Hippocampal formation (tissue), 2 donors: ENCODE measurements around the gene ABHD12.
"Not testable (repeated sequence)": the region's sequence is repeated elsewhere in the genome, so short reads cannot be mapped to it uniquely, and the experiment has no call there.

Source experiments
- DNase-seq, 2 donors: peaks; one replicate each; lab custom pipeline; 2025; lab: John Stamatoyannopoulos, UW

Gene ABHD12

DNA sequence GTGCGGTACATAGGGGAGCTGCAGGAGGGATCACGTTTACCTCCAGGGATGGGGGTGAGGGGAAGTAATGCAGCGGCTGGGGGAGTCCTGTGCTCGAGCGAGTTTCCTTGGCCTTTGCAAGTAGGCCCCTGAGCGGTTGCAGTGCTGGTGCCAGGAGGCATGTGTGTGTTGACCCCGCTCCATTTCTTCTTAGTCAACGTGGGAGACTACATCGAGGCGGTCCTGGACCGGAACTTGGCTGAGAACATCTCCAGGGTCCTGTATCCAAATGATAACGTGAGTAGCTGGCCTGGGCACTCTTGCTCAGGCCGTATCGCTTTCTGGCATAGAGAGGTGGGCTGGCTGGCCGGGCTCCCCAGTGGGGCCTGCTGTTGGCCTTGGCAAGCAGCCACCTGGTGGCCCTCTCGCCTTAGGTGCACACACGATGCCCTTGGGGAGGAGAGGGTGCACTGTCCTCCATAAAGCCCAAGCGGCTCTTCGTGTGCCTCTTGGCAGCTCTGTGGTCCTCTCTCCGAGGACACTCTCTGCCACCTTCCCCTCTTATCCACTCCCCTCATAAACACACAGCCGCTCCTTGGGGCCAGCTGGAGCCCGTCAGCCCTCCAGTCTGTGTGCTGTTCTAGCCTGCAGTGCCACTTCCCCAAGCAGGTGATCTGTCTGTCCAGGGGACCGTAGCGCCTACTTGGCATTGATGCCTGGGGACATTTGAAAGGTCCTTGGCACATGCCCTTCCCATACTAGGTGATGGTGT is 113.4 kb downstream of the ABHD12 start:
- DNase-seq, result no peak

- DNase-seq, result no peak
These were observed 114.0 kb downstream of the ABHD12 start for GRCh38 chr20:25276533-25277050.

GRCh38 chr20:25275813-25276532 is 114.7 kb downstream of the ABHD12 start:
- DNase-seq, result no peak

DNA sequence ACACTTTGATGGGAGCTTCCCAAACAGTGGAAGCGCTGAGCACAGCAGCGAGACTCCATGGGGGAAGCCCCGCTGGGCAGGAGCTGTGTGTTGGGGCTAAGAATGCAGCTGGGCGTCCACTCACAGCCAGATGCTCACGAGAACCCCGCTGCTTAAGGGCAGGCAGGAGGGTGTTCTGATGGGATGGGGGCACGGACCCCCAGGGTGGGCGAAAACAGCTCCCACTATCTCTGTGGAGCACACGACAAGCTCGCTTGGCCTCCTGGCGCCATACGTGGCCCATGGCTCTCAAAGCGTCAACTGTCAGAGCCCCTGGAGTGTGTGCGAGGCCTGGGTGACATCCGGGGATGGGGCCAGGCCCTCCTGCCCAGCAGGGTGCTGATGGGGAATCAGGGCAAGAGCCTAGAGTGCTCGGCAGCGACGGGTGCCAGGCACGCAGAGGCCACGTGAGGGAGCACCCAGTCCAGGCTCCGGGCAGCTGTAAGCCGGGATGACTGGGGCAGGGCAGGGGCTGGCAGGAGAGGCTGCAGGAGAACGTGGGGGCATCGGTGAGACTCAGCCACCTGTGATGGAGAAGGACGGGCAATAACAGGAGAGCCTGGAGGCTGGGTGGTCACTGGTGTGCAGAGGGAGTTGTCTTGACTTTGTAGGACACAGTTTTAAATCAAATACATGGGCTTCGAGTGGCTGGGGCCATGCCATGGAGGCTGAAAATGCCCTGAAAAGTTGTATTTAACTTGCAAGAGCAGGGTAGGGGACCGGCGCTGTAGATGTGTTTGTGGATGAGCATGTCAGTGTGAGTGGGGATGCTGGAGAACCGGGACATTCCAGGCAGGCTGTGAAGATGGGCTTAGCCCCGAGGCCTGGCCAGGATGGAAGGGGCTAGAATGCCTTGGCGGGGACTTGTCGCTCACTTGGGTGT is 115.5 kb downstream of the ABHD12 start:
- no peak for DNase-seq

DNA sequence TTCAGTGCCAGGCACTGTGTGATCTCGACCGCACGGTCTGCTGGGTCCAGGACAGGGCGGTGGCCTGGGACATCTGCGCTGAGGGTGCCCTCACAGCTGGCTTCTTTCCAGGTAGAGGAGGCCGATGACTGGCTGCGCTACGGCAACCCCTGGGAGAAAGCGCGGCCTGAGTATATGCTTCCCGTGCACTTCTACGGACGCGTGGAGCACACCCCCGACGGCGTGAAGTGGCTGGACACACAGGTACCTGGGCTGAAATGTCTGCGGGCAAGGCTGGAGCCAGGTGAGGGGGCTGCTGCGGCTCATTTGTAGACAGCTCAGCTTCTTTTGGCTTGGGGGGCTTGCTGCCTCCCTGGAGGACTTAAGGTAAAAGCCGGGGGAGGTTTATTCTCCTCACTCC is 116.2 kb downstream of the ABHD12 start:
- DNase-seq, result no peak

- DNase-seq, result peak; percentile 41 to 56
These were observed 116.9 kb downstream of the ABHD12 start for GRCh38 chr20:25273541-25274358.

- peak in 1 of 2 donors; percentile 45 for DNase-seq
These were observed 117.6 kb downstream of the ABHD12 start for GRCh38 chr20:25273046-25273445.

DNA sequence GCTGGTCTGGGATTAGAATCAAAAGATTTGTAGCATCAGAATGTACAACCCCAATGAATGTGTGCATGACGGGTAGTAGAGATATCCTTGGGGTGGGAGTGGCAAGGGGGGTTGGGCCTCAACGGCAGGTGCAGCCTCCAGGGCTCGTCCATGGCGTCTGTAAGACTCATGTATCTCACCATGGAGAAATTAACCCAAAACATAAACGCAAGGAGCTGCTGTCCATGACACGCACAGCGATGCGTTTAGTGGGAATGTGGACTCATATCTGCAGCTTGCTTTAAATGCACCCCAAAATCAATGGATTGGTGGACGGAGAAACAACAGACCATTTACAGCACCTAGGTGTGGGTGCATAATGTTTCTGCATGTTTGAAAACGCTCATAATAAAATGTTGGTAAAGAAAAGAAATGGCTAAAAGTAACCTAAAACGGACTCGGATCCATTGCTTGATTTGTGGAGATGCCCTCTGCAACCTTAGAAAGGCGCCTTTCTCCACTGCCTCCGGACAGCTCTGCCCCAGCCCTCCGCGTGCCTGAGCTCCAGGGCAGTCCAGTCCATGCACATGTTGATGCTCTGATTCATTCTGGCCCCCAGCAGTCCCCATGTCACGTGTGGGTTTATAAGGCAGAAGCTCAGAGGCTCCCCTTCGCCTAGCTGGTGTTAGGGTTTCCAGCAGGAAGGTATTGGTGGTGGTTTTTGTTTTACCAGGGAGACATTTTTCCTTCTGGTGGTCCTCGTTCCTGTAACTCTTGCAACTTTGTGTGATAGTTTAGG is 118.2 kb downstream of the ABHD12 start:
- no peak for DNase-seq

GRCh38 chr20:25271486-25272222 is 119.0 kb downstream of the ABHD12 start:
- no peak for DNase-seq

GRCh38 chr20:25270829-25271251 is 119.8 kb downstream of the ABHD12 start:
- DNase-seq, result no peak

DNA sequence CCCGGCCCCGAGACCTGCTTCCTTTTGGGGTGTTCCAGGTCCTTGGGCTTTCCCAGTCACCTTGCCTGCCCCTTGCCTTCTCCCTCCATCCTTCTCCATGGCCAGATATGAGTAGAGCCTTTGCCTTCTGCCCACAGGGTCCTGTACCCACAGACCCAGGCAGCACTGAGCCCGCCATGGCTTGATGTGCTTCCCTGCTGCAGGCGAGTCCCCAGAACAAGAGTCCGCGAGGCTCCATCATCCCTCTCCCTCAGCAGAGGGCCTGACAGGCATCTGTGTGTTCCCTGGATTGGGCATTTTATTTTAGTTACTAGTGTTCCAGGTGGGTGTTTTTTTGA is 120.8 kb downstream of the ABHD12 start:
- DNase-seq, result no peak

DNA sequence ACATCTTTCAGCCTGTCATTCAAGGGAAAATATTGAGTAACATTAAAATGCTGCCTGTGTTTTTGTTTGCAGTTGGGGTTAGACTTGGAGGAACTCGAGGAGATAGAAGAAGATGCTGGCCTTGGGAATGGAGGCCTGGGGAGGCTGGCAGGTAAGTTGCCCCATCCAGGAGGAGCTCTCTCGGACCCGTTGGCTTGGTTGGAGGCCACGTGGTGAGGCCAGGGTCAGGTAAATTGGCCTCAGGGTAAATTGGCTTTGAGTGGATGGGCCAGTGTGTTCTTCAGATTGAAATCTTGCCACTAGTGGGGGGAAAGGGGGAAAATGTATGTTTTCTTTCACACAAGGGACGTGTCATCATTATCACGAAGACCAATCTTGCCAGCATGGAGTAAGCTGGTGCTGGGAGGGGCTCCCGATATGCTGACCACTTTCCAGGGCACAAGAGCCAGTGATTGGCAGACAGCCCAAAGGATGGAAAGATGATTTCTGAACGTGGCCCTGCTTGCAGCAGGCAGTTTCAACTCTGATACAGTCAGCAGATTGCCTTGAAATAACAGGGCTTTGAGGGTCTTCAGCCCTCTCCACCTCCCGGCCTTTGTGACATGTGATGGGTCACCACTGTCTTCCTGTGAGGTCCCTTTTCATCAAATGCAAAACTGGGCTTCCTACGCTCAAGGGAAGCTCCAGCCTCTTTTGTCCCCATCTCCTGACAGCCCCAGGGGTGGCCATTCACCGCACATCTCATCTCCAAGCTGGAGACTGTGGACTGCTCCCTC is 121.4 kb downstream of the ABHD12 start:
- DNase-seq, result no peak

DNA sequence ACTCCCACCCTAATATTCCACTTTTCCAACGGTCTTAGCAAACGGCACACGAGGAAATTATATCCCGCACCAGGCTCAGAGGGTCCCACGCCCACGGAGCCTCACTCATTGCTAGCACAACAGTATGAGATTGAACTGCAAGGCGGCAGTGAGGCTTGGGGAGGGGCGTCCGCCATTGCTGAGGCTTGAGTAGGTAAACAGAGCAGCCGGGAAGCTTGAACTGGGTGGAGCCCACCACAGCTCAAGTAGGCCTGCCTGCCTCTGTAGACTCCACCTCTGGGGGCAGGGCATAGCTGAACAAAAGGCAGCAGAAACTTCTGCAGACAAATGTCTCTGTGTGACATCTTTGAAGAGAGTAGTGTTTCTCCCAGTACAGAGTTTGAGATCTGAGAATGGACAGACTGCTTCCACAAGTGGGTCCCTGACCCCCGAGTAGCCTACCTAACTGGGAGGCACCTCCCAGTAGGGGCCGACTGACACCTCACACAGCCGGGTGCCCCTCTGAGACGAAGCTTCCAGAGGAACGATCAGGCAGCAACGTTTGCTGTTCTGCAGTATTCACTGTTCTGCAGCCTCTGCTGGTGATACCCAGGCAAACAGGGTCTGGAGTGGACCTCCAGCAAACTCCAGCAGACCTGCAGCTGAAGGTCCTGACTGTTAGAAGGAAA is 129.7 kb downstream of the ABHD12 start:
- not testable (repeated sequence) for DNase-seq

DNA sequence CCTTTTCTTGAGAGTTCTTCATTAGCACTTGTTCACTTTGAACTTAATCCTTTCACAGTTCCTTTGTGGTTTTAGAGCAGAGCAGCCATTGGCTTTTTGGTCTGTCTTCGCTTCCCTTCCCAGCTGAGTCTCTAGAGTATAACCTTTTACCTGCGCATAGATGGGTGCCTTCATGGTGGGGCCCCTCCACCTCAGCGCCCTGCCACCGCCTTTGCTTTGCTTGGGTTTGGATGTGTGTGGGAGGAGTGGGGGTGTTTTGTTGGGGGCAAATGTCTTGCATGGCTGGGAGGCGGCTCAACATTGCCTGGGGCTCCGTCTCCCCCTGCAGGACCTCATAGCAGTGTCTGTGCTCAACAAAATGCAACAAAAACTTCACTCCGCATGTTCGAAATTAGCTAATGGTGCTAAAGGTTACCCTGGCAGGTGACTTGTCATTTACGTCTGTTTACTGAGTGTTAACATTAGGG is 130.8 kb downstream of the ABHD12 start:
- no peak for DNase-seq

- DNase-seq, result no peak
These were observed 131.3 kb downstream of the ABHD12 start for GRCh38 chr20:25259358-25259757.

GRCh38 chr20:25258828-25259227 is 131.8 kb downstream of the ABHD12 start:
- no peak for DNase-seq

DNA sequence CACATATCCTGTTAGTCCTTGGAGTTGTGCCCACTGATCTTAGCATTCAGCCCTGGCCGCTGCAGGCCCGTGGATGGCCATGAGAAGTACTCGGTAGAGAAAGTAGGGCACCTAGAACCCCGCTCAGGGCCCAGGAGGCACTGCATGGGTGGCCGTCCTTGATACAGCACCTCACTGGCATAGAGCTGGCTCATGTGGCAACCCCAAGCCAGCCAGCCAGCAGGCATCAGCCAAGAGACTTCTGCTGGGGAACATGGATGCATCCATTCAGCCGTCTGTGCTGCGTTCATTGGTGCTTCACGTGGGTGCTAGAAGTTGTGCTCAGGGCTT is 132.2 kb downstream of the ABHD12 start:
- DNase-seq, result no peak

GRCh38 chr20:25257756-25258475 is 132.7 kb downstream of the ABHD12 start:
- DNase-seq, result no peak
